Calu3 (cell line): ENCODE results near the gene HSPG2. TPM values are rescaled to one million over a fixed set of nuclear protein-coding genes. Genes with fewer than 3 reads are reported as not detected.

Experiments
- BruUV-seq: library from RNA; stranded (reverse); fragments of 400-500 nt; replicated peaks from 2 replicates; lab custom pipeline; 2021; lab: Mats Ljungman, UMichigan
- CTCF ChIA-PET: fragments of 300-600 bp; sonication (Branson Sonifier 250); formaldehyde crosslinking; loops from one replicate; lab custom pipeline; 2022; ENCODE audit warnings: antibody characterized with exemption; lab: Charles Lee
- DNase-seq: peaks from one replicate; pipeline ENCODE4 v3.0.0; 2022
- H3K27ac Mint-ChIP-seq: one replicate; pipeline ENCODE4 v1.8.0; 2022; ENCODE audit warnings: mixed read lengths; ENCODE audit not compliant: unreplicated experiment
- H3K27me3 Mint-ChIP-seq: one replicate; pipeline ENCODE4 v1.8.0; 2022; ENCODE audit warnings: mixed read lengths; ENCODE audit not compliant: unreplicated experiment
- H3K36me3 Mint-ChIP-seq: one replicate; pipeline ENCODE4 v1.8.0; 2022; ENCODE audit warnings: mild to moderate bottlenecking, moderate library complexity, mixed read lengths; ENCODE audit not compliant: insufficient read depth, unreplicated experiment
- H3K4me1 Mint-ChIP-seq: one replicate; pipeline ENCODE4 v1.8.0; 2022; ENCODE audit warnings: mild to moderate bottlenecking, low read depth, mixed read lengths; ENCODE audit not compliant: unreplicated experiment
- H3K4me3 Mint-ChIP-seq: one replicate; pipeline ENCODE4 v1.8.0; 2022; ENCODE audit warnings: mild to moderate bottlenecking, low read depth, moderate library complexity, mixed read lengths; ENCODE audit not compliant: unreplicated experiment
- H3K9me3 Mint-ChIP-seq: one replicate; pipeline ENCODE4 v1.8.0; 2022; ENCODE audit warnings: low read depth, mixed read lengths; ENCODE audit not compliant: unreplicated experiment
- intact Hi-C: fragments of 100-400 bp; cut with micrococcal nuclease; formaldehyde crosslinking; loops from one replicate; pipeline ENCODE4 v1.10.0; 2022; ENCODE audit not compliant: unreplicated experiment
- total RNA-seq: library from RNA; stranded (reverse); gene quantifications from 2 replicates; pipeline ENCODE4 v1.2.3, GENCODE V29; 2022
- TF ChIP-seq, protein P1 (sequence below): fragments of 200-600 bp; IDR thresholded peaks from one replicate; pipeline ENCODE4 v1.8.0; 2022; ENCODE audit warnings: antibody characterized with exemption; ENCODE audit not compliant: unreplicated experiment

Gene HSPG2
- total RNA-seq, 1 experiment from 2014 or later, result 397 TPM

DNA sequence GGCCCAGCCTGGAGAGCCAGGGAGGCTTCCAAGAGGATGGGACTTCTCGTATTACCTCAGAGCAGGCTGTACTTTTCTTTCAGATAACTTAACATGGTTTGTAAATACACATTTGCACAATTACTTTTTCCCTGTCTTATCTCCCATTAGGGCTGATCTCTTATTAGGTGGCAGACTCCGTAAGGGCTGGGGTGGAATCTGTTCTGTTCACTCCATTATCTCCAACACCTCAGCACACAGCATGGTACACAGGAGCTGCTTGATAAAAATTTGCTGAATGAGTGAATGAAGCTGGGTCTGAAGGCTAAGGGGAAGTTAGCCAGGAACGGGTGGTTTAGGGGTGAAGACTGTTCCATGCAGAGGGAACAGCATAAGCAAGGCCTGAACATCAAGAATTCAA is 76.1 kb downstream of the HSPG2 start:
- no TSS peak for BruUV-seq
- intact Hi-C loops, result no loop called here
- no peaks in the 10 kb centered on the region for H3K9me3 Mint-ChIP-seq
- H3K36me3 Mint-ChIP-seq, result peaks cover 83% of the 10 kb centered on the region
- CTCF ChIA-PET, result no interaction called here
- H3K27ac Mint-ChIP-seq, result no peak overlapping the region
- no peaks in the 10 kb centered on the region for H3K27me3 Mint-ChIP-seq
- TF ChIP-seq, protein P1, sequence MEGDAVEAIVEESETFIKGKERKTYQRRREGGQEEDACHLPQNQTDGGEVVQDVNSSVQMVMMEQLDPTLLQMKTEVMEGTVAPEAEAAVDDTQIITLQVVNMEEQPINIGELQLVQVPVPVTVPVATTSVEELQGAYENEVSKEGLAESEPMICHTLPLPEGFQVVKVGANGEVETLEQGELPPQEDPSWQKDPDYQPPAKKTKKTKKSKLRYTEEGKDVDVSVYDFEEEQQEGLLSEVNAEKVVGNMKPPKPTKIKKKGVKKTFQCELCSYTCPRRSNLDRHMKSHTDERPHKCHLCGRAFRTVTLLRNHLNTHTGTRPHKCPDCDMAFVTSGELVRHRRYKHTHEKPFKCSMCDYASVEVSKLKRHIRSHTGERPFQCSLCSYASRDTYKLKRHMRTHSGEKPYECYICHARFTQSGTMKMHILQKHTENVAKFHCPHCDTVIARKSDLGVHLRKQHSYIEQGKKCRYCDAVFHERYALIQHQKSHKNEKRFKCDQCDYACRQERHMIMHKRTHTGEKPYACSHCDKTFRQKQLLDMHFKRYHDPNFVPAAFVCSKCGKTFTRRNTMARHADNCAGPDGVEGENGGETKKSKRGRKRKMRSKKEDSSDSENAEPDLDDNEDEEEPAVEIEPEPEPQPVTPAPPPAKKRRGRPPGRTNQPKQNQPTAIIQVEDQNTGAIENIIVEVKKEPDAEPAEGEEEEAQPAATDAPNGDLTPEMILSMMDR, result no peak
- no peak overlapping the region for H3K4me3 Mint-ChIP-seq
- H3K4me1 Mint-ChIP-seq, result no peaks in the 10 kb centered on the region
- DNase-seq, result no peak

DNA sequence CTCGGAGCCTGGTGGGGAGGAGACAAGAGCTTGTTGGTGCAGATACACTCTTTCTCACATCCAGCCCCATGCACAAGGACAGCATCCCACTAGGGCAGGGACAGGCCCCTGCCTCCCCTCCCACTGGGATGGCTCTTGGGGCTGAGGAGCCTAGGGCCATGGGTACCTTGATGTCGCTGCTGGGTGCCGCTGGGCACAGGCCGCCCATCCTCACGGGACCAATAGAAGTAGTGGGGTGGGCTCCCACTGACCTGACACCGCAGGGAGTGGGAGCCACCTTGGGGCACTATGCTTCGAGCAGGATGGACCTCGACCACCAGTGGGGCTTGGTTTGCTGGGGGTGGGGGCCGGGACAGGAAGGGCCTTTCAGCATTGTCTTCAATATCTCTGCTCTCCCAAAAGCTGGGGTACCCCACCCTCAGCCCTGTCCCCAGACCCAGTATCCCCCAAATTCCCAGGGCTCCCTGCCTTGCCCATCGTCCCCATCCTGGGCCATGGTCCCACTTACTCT is 77.4 kb downstream of the HSPG2 start:
- Mint-ChIP-seq H3K9me3 (no peaks in the 10 kb centered on the region), H3K27ac (peak overlapping the region; percentile 24), H3K4me1 (no peaks in the 10 kb centered on the region), H3K27me3 (no peaks in the 10 kb centered on the region), H3K4me3 (no peak overlapping the region), H3K36me3 (peaks cover 78% of the 10 kb centered on the region)
- BruUV-seq, result no TSS peak
- TF ChIP-seq, protein P1, result no peak
- CTCF ChIA-PET, result interaction anchor here (0.6 kb wide), 1 partner anchor 14 kb away, joined by 3 read pairs; no protein-coding TSS in a partner anchor
- intact Hi-C loops, result no loop called here
- no peak for DNase-seq

DNA sequence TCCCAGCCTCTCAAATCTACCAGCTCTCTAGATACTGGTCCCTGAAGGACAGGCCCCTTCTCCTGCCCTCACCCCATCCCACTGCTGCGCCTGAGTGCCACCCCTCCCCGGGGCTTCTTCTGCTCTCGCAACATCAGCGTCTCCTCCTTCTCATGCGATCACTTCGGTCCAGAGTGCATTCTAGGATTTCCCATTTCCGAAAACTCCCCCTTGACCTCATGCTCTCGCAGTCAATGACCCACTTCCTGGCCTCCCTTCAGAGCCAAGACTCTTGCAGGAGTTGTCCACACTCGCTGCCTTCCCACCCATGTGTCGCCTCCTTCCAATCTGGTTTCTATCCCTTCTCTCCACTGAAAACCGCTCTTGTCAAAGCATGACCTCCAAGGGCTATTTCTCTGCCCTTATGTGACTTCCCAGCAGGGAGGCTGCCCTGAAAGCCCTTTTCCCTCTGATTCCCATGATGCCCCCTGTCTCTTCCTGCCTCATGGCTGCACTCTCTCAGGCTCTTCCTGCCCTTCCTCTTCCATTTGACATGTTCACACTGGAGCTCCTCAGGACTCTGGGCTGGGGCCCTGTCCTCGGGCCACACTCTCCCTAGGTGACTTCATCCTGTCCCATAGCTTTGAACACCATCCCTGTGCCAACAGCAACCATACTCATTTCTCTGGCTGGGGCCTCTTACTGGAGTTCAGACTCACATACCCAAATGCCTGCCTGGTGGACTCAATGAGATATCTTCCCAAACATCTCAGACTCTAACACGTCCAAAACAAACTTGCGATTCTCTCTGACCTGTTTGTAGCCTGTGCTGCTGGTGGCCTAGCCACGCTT is 79.1 kb downstream of the HSPG2 start:
- Mint-ChIP-seq H3K36me3 (peaks cover 72% of the 10 kb centered on the region), H3K27me3 (no peaks in the 10 kb centered on the region), H3K9me3 (no peaks in the 10 kb centered on the region), H3K4me3 (no peak overlapping the region), H3K27ac (peak overlapping the region; percentile 50), H3K4me1 (no peaks in the 10 kb centered on the region)
- TF ChIP-seq, protein P1, result no peak
- no peak for DNase-seq
- CTCF ChIA-PET, result interaction anchor here (0.6 kb wide), 1 partner anchor 243 kb away, joined by 3 read pairs; no protein-coding TSS in a partner anchor
- intact Hi-C loops, result no loop called here
- no TSS peak for BruUV-seq

DNA sequence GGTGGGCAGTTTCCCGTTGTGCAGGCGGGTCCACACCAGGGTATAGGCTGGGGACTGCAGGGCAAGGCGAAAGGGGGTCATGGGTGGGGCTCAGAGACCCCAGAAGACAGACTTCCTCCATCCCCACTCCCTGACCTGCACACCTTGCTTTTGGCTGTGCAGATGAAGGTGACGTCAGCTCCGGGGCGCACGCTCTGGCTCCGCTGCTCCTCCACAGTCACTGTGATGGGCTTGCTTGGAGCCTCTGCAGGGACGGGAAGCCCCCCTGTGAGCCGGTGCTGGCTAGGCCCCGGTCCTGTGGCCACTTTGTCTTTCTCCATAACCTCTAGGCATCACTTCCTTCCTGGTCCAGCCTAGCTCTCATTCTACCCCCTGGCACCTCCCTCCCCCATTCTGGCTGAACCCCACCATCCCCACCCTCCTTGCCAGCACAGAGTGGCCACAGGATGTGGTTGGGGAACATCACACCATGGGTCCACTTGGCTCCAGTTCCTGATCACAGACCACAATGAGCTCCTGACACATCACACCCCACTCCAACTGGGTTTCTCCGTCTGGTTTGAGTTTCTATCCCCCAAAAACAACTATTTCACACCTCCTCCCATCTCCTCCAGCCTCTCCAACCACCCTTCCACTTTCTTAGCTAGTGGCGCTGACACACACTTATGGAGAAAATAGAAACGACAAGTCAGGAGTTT is 79.8 kb downstream of the HSPG2 start:
- BruUV-seq, result no TSS peak
- TF ChIP-seq, protein P1, result no peak
- no peaks in the 10 kb centered on the region for H3K27me3 Mint-ChIP-seq
- H3K9me3 Mint-ChIP-seq, result no peaks in the 10 kb centered on the region
- intact Hi-C loops, result no loop called here
- no peak for DNase-seq
- CTCF ChIA-PET, result interaction anchor here (0.5 to 0.6 kb wide), 2 partner anchors 118 to 242 kb away, joined by 3 to 6 read pairs; no protein-coding TSS in a partner anchor
- H3K4me3 Mint-ChIP-seq, result no peak overlapping the region
- peaks cover 68% of the 10 kb centered on the region for H3K36me3 Mint-ChIP-seq
- no peaks in the 10 kb centered on the region for H3K4me1 Mint-ChIP-seq
- peak overlapping the region; percentile 50 for H3K27ac Mint-ChIP-seq
